ENCODE results near the gene SPACA7.

Gene SPACA7

GRCh38 chr13:112468069-112468468 is 91.9 kb downstream of the SPACA7 start:
- TF ChIP-seq CTCF (conservative IDR thresholded peaks at IDR 0.05; ENCODE audit: low read length) = no peak
- no peak overlapping the region for H3K4me3 ChIP-seq (ENCODE audit: low read length)
- no peak for DNase-seq (ENCODE audit: low read depth)

- H3K4me3 ChIP-seq (ENCODE audit: low read length) = no peak overlapping the region
- no peak for TF ChIP-seq CTCF (conservative IDR thresholded peaks at IDR 0.05; ENCODE audit: low read length)
- no peak for DNase-seq (ENCODE audit: low read depth)
These were observed 93.1 kb downstream of the SPACA7 start for GRCh38 chr13:112469071-112469745.

GRCh38 chr13:112473818-112474217 is 97.7 kb downstream of the SPACA7 start:
- no peak; the same call in 1 of the 2 replicates for TF ChIP-seq CTCF (conservative IDR thresholded peaks at IDR 0.05; ENCODE audit: low read length)
- no peak for DNase-seq (ENCODE audit: low read depth)
- H3K4me3 ChIP-seq (ENCODE audit: low read length) = no peak overlapping the region

- no peak for DNase-seq (ENCODE audit: low read depth)
- H3K4me3 ChIP-seq (ENCODE audit: low read length) = no peak overlapping the region
- no peak for TF ChIP-seq CTCF (conservative IDR thresholded peaks at IDR 0.05; ENCODE audit: low read length)
These were observed 98.7 kb downstream of the SPACA7 start for GRCh38 chr13:112474869-112475268.

- H3K4me3 ChIP-seq (ENCODE audit: low read length) = no peak overlapping the region
- no peak for DNase-seq (ENCODE audit: low read depth)
- no peak for TF ChIP-seq CTCF (conservative IDR thresholded peaks at IDR 0.05; ENCODE audit: low read length)
These were observed 99.7 kb downstream of the SPACA7 start for GRCh38 chr13:112475889-112476288.

GRCh38 chr13:112477070-112477619 is 101.0 kb downstream of the SPACA7 start:
- no peak for TF ChIP-seq CTCF (conservative IDR thresholded peaks at IDR 0.05; ENCODE audit: low read length)
- H3K4me3 ChIP-seq (ENCODE audit: low read length) = no peak overlapping the region
- no peak for DNase-seq (ENCODE audit: low read depth)

GRCh38 chr13:112479389-112479788 is 103.2 kb downstream of the SPACA7 start:
- H3K4me3 ChIP-seq (ENCODE audit: low read length) = no peak overlapping the region
- no peak for TF ChIP-seq CTCF (conservative IDR thresholded peaks at IDR 0.05; ENCODE audit: low read length)
- DNase-seq (ENCODE audit: low read depth) = no peak
